ENCODE results near the gene COL19A1. TPM values are rescaled to one million over a fixed set of nuclear protein-coding genes. Genes with fewer than 3 reads are reported as not detected.
"Not testable (repeated sequence)": the region's sequence is repeated elsewhere in the genome, so short reads cannot be mapped to it uniquely, and the experiment has no call there.

COL19A1 gene
- total RNA-seq, 1 donor from 2014 or later = 1.4 TPM

DNA sequence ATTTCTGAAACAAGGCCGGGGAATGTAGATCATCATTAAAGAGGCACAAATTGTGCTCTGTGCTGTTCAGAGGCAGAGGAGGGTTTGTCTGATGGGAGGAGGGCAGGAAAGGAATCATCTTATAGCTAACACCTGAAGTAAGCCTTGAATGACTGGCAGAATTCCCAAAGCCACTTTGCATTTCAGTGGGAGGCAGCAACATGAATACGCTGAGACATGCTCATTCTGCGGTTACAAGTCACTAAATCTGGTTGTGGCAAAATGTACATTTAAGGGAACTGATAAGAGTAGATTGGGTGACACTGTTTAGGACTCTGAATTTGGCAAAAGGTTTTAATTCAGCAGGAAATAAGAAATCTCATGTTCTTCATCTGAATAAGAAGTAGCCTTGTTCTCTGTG, 4.4 kb upstream of the COL19A1 start:
- intact Hi-C loops (cut with micrococcal nuclease) = no loop called here
- DNase-seq (no peak), ATAC-seq (no peak)

DNA sequence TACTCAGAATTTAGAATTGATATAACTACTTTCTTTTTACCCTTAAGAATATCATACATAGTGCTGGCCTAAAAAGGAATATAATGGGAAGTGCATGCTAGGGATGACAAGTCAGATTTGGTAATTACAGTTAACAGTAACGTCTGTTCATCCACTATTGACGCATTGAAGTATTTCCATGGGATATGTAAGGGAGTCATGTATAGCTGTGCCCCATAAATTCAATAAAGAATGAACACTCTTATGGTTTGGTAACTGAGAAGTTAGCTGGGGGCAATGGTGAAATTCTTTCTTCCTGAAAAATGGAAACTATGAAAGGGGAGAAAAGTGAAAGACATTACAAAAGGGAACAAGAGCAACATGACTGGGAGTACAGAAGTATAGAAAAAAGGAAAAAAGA, 2.6 kb upstream of the COL19A1 start:
- DNase-seq (no peak), ATAC-seq (no peak)
- intact Hi-C loops (cut with micrococcal nuclease) = no loop called here

DNA sequence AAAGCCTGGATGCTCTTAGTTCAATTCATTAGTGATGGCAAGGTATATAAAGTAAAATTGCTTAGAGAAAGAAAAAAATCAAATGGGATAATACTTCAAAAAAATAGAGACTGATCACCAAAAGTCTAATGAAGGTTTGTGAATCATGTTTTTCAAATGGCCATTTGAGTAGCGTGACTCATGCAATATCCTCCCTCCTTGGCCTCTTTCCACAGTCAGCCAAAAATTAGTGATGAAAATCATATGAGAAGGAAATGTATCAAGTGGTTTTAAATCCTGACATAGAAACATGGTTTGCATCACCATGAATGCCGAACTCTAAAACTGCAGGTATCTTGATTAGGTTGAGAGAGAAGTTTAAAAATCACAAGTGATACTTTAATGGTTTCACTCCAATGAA, 1.2 kb upstream of the COL19A1 start:
- intact Hi-C loops (cut with micrococcal nuclease) = no loop called here
- DNase-seq = no peak
- ATAC-seq = no peak

DNA sequence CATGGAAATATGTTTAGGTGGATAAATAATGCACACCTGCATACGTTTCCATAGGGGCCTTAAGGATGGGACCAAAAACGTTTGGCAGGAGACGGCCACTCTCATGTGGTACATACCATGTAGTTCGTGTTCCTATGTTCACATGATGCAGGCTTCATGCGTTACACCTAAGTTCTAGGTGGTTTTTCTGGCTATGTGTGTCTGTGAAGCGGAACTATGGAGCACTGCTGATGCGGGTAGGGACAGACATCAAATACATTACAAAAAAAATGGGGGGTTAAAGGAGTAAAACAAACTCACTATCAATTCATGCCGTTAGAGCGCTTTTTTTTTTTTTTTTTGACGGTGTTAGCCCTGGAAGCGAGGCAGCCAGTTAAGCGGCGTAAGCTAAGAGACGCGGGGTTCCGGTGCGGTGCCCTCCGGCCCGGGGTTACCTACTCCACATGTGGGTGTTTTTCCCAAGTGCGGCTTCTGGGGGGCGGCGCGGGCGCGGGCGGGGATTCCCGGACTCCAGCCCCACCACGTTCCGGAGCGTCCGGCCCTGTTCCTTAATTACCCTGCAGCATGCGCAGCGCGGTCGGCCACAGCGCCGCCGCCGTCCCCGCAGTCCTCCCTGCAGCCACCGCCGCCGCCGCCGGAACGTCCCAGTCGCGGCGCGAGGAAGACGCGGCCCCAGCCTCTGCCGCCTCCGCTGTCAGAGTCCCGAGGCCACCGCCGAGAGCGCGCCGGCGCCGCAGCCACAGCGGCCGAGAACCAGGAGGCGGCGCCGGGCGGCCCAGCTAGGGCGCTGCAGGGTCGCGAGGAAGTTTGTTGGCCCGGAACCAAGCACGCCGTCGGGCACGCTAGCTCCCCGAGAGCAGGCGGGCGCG, 648 bp downstream of the COL19A1 start:
- intact Hi-C loops (cut with micrococcal nuclease) = no loop called here
- ATAC-seq = peak; percentile 94
- DNase-seq = peak; percentile 85

DNA sequence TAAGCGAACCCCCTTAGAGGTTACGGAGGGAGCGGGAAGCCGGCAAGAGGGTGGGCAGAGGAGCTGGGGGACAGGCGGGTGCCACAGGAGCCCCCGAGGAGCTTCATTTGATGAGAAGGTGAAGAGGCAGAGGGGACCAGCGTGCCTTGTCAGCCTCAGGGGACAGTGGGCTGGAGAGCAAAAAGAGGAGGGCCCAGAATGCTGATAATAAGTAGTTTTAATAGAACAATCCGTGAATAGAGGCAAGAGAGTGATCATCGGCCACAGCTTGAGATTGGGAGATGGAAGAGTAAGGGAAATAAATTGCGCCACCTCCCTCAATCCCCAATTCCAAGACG, 1.3 kb downstream of the COL19A1 start:
- intact Hi-C loops (cut with micrococcal nuclease) = no loop called here
- DNase-seq (no peak), ATAC-seq (no peak)

DNA sequence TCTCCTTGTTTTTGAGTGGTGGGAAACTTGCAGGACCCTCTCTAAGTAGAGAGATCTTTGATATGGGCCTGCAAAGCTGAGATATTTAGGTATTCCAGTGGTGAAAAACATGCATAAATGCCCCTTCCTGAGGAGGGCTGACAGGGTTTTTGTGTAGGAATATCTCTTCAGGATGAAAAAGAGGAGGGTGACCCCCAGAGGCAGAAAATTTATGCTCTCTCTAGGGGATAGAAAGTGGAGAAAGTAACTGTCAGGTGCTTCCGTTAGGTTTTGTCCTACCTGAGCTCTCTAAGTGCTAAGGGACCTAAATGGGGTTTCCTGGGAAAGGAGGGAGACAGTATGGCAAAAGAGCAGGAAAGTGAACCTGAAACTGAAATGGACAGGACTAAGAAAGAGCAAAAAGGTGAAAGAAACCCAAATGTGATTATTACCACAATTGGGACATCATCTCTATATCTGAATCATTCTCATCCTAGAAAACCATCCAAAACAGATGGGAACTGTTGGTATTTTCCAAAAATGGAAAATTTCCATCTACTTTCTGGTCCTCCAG, 2.0 kb downstream of the COL19A1 start:
- DNase-seq (no peak), ATAC-seq (no peak)
- intact Hi-C loops (cut with micrococcal nuclease) = no loop called here

DNA sequence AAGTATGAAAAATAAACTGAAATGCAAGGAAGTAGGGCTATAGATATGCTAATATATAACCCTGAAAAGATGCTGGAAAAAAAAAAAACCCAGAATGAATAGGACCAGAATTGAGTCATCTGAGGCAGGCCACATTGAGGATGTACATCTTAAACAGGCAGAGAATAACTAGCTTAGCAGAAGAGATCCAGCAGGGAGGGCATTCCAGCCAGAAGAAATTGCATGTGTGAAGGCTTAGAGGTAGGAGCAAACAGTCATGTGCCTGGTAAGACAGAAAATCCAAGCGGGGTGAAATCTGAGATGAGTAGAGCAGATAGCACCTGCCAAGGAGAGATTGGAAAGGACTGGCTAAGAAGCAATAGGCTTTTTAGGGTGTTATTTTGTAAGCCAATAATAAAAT, 2.6 kb downstream of the COL19A1 start:
- DNase-seq (no peak), ATAC-seq (no peak)
- intact Hi-C loops (cut with micrococcal nuclease) = no loop called here

DNA sequence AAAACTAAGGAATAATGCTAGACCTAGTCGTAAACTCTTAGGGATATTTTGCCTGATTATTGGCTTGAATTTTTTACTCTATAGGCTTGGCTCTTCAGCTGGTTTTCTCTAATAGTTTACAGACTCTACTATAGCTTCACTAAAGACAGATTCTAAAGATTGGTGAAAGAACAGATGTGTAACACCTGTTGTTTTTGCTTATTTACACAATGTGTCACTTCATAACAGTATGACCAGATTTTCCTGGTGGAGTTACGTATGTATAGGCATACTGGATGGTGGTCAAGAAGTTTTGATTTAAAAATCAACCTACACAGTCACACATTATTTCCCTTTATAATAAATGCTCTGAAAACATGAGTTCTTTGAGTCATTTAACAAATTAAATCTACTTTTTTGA, 4.8 kb downstream of the COL19A1 start:
- ATAC-seq = no peak

DNA sequence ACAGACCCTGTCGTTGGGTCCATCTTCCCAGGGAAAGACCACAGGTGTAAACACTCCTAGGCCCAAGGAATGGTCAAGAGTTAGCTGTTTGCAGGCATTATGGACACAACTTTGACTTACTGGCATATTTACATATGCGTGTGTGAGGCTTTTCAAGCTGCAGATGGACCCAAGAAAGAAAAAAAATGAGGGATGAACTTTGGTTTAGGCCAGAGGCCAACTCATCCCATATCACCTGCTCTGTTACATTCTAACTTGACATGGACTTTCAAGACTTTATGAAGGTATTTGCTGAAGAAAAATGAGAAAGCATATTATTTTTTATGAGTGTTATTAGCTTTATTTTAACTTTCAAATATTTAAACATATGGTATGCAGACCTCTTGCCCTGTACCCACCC, 6.9 kb downstream of the COL19A1 start:
- DNase-seq (no peak), ATAC-seq (no peak)
- intact Hi-C loops (cut with micrococcal nuclease) = no loop called here

More for the DNA sequence above, 4.8 kb downstream of the COL19A1 start:
- no peak for DNase-seq
- intact Hi-C loops (cut with micrococcal nuclease) = no loop called here

DNA sequence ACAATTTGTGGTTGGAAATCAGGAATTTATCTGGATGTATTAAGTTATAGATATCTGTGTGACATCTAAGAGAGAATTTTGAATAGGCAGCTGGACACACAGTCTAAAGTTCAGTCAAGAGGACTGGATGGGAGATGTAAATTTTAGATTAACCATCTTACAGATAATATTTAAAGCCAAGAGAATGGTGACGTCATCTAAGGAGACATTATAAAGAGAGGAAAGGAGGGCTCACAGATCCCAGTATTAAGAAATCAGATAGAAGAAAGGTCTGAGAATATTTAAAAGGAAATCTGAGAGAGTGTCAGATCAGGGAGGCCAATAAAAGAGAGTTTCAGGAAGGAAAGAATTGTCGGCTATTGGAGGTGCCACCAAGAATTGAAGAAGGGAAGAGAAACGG, 9.4 kb downstream of the COL19A1 start:
- ATAC-seq = no peak
- DNase-seq = no peak
- intact Hi-C loops (cut with micrococcal nuclease) = no loop called here

DNA sequence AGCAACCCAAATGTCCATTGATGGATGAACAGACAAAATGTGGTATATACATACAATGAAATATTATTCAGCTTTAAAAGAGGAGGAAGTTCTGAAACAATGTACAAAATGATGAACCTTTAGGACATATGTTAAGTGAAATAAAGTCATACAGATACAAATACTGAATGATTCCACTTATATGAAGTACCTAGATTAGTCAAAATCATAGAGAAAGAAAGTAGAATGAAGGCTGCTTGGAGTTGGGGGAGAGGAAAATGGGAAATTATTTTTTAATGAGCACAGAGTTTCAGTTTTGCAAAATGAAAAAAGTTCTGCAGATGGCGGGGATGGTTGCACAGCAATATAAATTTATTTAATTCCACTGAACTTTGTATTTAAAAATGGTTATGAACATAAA, 12.4 kb downstream of the COL19A1 start:
- no peak for ATAC-seq
- DNase-seq = no peak
- intact Hi-C loops (cut with micrococcal nuclease) = no loop called here

DNA sequence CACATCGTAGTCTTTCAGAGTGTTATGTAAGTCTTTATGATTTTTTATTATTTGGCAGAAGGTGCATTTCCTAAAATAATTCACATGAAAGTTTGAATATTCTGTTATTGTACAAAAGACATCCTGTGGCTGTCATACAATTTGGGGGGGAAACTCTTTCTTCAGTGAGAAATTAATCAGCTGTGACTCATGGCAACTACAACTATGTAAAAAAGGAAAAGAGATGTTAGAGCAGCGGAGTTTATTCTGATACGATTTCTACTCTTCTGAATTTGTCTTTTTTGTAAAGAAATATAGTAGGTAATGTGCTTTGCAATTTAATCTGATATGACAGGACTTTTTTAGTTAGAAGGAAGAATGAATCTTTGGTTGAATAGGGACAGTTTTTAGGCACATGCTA, 14.2 kb downstream of the COL19A1 start:
- intact Hi-C loops (cut with micrococcal nuclease) = no loop called here
- ATAC-seq (no peak), DNase-seq (no peak)

DNA sequence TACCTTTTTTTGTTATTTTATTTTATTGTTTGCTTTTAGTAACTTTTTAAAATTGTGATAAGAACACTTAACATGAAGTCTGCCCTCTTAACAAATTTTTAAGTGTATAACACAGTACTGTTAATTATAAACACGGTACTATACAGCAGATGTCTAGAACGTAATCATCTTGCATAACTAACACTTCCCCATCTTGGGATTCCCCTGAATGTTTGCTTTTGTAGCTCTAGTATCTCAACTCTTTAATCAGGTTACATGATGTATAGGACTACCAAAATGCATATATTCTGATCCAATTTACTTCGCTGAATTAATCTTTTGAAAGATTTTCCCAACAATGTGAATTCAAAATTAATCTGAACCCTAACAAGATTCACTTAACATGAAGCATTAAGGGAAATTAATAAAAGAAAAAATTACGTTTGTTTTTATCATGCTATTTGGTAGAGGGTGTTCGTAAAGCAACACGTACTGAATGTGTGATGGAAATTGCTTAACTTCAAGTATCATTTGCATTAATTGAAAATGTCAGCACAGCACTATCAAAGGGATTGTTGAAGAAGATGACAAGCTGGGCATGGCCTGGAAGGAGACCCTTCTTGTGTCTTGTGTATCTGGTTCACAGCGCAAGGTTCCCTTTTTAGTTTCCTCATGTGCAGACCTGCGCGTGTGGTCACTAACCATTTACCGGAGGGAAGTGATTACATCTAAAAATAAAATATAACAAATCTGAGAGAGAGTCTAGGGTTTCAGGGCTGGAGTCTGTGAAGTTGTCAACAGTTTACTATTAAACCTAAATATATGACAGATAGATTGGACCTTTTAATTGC, 15.2 kb downstream of the COL19A1 start:
- no peak for ATAC-seq
- no peak for DNase-seq
- intact Hi-C loops (cut with micrococcal nuclease) = no loop called here

DNA sequence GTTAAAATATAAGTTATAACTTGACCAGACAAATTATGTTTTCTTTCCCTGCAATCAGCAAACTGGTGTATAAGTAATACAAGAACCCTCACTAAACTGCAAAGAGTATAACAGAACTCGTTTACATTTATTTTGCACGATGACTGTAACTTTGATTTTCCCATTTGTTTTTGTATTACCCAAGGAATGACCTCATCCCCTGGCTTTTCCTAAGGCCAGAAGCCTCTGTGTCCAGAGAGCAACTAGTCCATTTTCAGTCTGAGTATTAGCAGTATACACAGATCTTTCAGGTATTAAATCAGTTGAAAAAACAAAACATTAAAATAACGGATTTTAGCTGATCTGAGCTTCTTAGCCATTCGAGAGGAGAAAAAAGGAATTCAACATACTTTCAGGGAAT, 17.2 kb downstream of the COL19A1 start:
- ATAC-seq = no peak
- intact Hi-C loops (cut with micrococcal nuclease) = no loop called here
- DNase-seq = no peak

DNA sequence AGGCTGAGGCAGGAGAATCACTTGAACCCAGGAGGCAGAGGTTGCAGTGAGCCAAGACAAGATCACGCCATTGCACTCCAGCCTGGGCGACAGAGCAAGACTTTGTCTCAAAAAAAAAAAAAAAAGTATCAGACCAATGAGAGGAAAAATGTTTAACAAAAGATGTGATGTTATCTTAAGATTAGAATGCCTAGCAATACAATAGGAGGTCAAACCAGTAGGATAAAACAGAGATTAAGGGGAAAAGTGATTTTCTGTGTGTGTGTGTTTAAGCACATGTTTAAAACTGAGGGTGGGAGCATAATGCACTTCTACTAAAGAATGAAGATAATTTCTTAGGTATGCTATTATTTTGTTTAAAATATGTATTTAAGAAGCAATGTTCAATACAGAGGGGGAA, 17.9 kb downstream of the COL19A1 start:
- ATAC-seq (no peak), DNase-seq (no peak)
- intact Hi-C loops (cut with micrococcal nuclease) = no loop called here

DNA sequence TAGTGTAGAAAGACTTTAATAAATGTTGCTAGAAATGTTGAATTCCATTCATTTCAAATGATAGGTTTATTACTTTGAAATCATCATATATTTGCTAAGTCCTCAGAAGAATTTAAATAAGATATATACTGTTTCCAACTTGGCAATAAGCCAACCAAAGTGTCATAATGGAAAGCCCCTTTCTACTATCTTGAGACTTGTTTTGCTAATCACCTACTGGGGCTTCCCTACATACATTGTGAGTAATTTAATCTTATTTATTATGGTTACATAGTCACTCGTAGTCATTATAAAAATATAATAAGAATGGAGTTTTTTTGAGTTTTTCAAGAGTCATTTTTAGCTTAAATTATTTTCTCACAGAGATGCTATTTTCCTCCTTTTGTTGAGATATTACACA, 20.7 kb downstream of the COL19A1 start:
- intact Hi-C loops (cut with micrococcal nuclease) = no loop called here
- no peak for ATAC-seq
- no peak for DNase-seq

DNA sequence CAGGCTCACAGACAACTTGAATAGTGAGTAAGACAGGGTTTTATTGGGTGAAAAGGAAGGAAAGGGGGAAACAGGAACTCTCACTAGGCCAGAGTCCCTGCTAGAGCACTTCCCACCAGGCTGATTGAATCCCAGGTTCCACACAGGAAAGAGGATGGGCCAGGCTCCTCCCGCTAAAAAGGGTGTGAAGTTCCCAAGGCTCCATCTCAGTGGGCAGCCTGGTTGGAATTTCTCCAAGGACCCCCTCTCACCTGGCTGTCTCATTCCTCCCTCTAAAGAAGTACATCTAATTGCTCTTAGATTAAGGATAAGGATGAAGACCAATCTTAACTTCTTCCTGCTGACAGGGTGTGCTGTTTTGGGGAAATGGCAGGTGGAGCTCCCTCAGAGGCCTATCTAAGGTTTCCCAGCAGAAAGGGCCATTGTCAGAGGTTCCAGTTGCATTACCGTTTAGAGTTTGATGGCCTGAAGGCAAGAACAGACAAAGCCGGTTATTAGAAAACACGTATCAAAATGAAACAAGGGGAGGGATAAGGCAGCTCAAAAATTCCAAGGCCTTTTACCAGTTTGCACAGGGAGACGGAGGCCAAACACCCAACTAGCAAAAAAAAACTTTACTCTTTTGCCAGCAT, 21.5 kb downstream of the COL19A1 start:
- no peak for ATAC-seq
- intact Hi-C loops (cut with micrococcal nuclease) = no loop called here
- no peak for DNase-seq

DNA sequence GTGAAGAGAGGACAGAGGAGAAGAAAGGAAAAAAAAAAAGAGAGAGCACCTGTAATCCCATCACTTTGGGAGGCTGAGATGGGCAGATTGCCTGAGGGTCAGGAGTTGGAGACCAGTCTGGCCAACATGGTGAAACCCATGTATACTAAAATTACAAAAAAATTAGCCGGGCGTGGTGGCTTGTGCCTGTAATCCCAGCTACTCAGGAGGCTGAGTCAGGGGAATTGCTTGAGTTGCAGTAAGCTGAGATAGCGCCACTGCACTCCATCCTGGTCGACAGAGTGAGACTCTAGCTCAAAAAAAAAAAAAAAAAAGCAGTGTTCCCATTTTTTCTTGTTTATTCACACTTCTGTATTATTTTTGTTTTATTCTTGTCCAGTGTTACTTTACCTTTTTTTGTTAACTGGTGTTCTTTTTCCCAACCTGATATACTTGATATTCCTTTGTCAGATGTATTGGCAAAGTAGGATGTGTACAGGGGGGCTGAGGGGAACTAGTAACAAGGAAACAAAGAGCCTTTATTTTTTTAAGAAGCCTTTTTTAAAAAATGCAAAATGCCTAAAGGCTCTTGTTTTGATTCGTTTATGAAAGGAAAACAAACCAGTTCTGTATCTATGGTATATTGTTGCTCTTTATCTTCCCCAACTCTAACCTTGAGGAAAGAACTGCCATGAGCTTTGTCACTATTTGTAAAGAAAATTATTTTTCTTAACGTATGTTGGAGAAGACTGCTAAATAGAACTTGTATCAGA, 22.3 kb downstream of the COL19A1 start:
- no peak for ATAC-seq
- intact Hi-C loops (cut with micrococcal nuclease) = no loop called here
- no peak for DNase-seq

DNA sequence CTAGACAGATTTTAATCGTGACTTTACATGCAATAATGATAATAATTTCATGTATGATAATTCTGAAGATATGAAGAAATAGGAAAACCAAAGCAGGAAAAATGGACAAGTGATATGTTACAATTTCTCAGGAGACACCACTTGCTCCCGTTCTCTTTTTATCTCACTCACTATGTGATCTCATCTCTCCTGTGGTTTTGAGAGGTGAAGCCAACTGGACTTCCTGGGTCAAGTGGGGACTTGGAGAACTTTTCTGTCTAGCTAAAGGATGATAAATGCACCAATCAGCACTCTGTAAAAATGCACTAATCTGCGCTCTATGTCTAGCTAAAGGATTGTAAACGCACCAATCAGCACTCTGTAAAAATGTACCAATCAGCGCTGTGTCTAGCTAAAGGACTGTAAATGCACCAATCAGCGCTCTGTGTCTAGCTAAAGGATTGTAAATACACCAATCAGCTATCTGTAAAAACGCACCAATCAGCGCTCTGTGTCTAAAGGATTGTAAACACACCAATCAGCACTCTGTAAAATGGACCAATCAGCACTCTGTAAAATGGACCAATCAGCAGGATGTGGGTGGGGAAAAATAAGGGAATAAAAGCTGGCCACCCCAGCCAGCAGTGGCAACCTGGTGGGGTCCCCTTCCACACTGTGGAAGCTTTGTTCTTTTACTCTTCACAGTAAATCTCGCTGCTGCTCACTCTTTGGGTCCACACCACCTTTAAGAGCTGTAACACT, 23.0 kb downstream of the COL19A1 start:
- DNase-seq; ATAC-seq; intact Hi-C loops (cut with micrococcal nuclease): not testable (repeated sequence)

Data from left ventricle myocardium superior (tissue), 1 donor.